Ishikawa (cell line): Measurements from ENCODE around the gene AHCYL2.

ENCODE experiments used
- CEBPB ChIP-seq: IDR thresholded peaks from 2 replicates; pipeline ENCODE4 v1.6.1; 2012
- CREB1 ChIP-seq: IDR thresholded peaks from 2 replicates; pipeline ENCODE4 v1.6.1; 2012; ENCODE audit warnings: low read depth
- EGR1 ChIP-seq: IDR thresholded peaks from 2 replicates; pipeline ENCODE4 v1.6.1; 2012
- EP300 ChIP-seq: IDR thresholded peaks from 2 replicates; pipeline ENCODE4 v1.6.1; 2012; ENCODE audit warnings: borderline replicate concordance
- FOXM1 ChIP-seq: IDR thresholded peaks from 2 replicates; pipeline ENCODE4 v1.6.1; 2012; ENCODE audit warnings: low read depth, borderline replicate concordance
- MAX ChIP-seq: IDR thresholded peaks from 2 replicates; pipeline ENCODE4 v1.6.1; 2012
- NFIC ChIP-seq: IDR thresholded peaks from 2 replicates; pipeline ENCODE4 v1.6.1; 2012
- RAD21 ChIP-seq: IDR thresholded peaks from 2 replicates; pipeline ENCODE4 v1.6.1; 2012; ENCODE audit warnings: low read depth
- REST ChIP-seq: IDR thresholded peaks from 2 replicates; pipeline ENCODE4 v1.6.1; 2012; ENCODE audit warnings: low read depth, mild to moderate bottlenecking
- TAF1 ChIP-seq: IDR thresholded peaks from 2 replicates; pipeline ENCODE4 v1.6.1; 2012; ENCODE audit warnings: low read depth, mild to moderate bottlenecking
- TCF12 ChIP-seq: IDR thresholded peaks from 2 replicates; pipeline ENCODE4 v1.6.1; 2012; ENCODE audit warnings: low read depth
- TEAD4 ChIP-seq: IDR thresholded peaks from 2 replicates; pipeline ENCODE4 v1.6.1; 2012
- USF1 ChIP-seq: IDR thresholded peaks from 2 replicates; pipeline ENCODE4 v1.6.1; 2012
- YY1 ChIP-seq: IDR thresholded peaks from 2 replicates; pipeline ENCODE4 v1.6.1; 2012; ENCODE audit warnings: low read depth
- ZBTB7A ChIP-seq: IDR thresholded peaks from 2 replicates; pipeline ENCODE4 v1.6.1; 2012; ENCODE audit warnings: low read depth

Gene AHCYL2

GRCh38 chr7:129453510-129454248, 228.8 kb downstream of the AHCYL2 start:
- TF ChIP-seq RAD21 (no peak), TAF1 (no peak), CEBPB (no peak), TCF12 (no peak), FOXM1 (no peak), CREB1 (no peak), MAX (no peak), NFIC (no peak), TEAD4 (no peak), USF1 (no peak), YY1 (no peak), EGR1 (no peak), EP300 (no peak), ZBTB7A (no peak), REST (no peak)

- no peak for TF ChIP-seq EGR1
These were observed 229.4 kb downstream of the AHCYL2 start for GRCh38 chr7:129454249-129454551.

GRCh38 chr7:129456421-129456820, 231.6 kb downstream of the AHCYL2 start:
- TF ChIP-seq MAX (no peak), EP300 (no peak), YY1 (no peak), CEBPB (no peak)

- TF ChIP-seq USF1 = no peak
- no peak for TF ChIP-seq TCF12
- TF ChIP-seq NFIC = no peak
- no peak for TF ChIP-seq CEBPB
- TF ChIP-seq TEAD4 = no peak
- no peak for TF ChIP-seq RAD21
- TF ChIP-seq EP300 = no peak
- TF ChIP-seq CREB1 = no peak
- TF ChIP-seq YY1 = no peak
- no peak for TF ChIP-seq MAX
- no peak for TF ChIP-seq REST
- TF ChIP-seq FOXM1 = no peak
- TF ChIP-seq TAF1 = no peak
- no peak for TF ChIP-seq ZBTB7A
- TF ChIP-seq EGR1 = no peak
These were observed 232.3 kb downstream of the AHCYL2 start for GRCh38 chr7:129457101-129457500.

- TF ChIP-seq EGR1 = no peak
- no peak for TF ChIP-seq ZBTB7A
- TF ChIP-seq TCF12 = no peak
- no peak for TF ChIP-seq TEAD4
- TF ChIP-seq REST = no peak
- no peak for TF ChIP-seq USF1
These were observed 233.3 kb downstream of the AHCYL2 start for GRCh38 chr7:129458171-129458570.
